K562 (cell line): ENCODE results near the gene ENOX2. TPM values are rescaled to one million over a fixed set of nuclear protein-coding genes. Genes with fewer than 3 reads are reported as not detected.

Experiments
- RCOR1 ChIP-seq, 2 experiments: IDR thresholded peaks; 2 replicates each; pipeline ENCODE4 v1.6.1; 2012; ENCODE audit warnings: low read depth in 2 of 2, low read length in 2 of 2, borderline replicate concordance in 1 of 2, improper control_type of control experiment in 1 of 2
- SMAD3 ChIP-seq: fragments of 450-650 bp; formaldehyde crosslinking; conservative IDR thresholded peaks from 2 replicates; pipeline ENCODE4 v1.4.0; 2020; ENCODE audit warnings: mild to moderate bottlenecking
- SMARCC2 ChIP-seq: fragments of 450-650 bp; IDR thresholded peaks from 2 replicates; pipeline ENCODE4 v1.6.1; 2017; ENCODE audit warnings: antibody characterized with exemption, moderate library complexity, mild to moderate bottlenecking, low read depth
- polyA plus RNA-seq, 8 experiments: library from polyadenylated mRNA; depleted of rRNA in 4 of 8; stranded (reverse) in 5 of 8; unstranded in 3 of 8; fragments of >200 nt; fragmentation: Nextera tagmentation in 2 of 8; fragmentation: Illumina TruSeq in 1 of 8; extraction: Ambion mirVana in 2 of 8; extraction: Trizol in 1 of 8; gene quantifications; 2 replicates each; pipeline versions ENCODE4 v1.2.1 to v1.2.3, GENCODE V29; 2011 to 2014; ENCODE audit warnings: inconsistent platforms in 1 of 8, missing spikeins in 1 of 8
- total RNA-seq, 7 experiments: library from RNA; depleted of rRNA in 6 of 7; stranded (reverse); fragments of >200 nt in 6 of 7; fragmentation: Illumina TruSeq in 2 of 7; extraction: Trizol in 2 of 7; gene quantifications; 2 replicates each; pipeline versions ENCODE4 v1.2.1 to v1.2.3, GENCODE V29; 2011 to 2021; ENCODE audit warnings: low replicate concordance in 1 of 7
- TF ChIP-seq, protein P1 (sequence below): fragments of 450-650 bp; IDR thresholded peaks from 2 replicates; pipeline ENCODE4 v1.6.1; 2016; ENCODE audit warnings: low read depth
- TF ChIP-seq, protein P2 (sequence below), 3 experiments: fragments of 200-800 bp in 1 of 3; sonication (Bioruptor generic) in 1 of 3; sonication (generic) in 1 of 3; formaldehyde crosslinking in 1 of 3; IDR thresholded peaks; 2 replicates each; pipeline versions ENCODE4 v1.6.1 to v1.8.0; 2016 to 2022; ENCODE audit warnings: mild to moderate bottlenecking in 2 of 3, missing compliant biosample characterization in 2 of 3, missing genetic modification characterization in 2 of 3, missing genetic modification reagents in 1 of 3

The ENOX2 gene
- total and polyA plus RNA-seq, 9 of the 15 experiments (the other 6 are each of a cell fraction or from before 2014, with no cell fraction given) = 6.1 to 24.0 (median 13.8) TPM

DNA sequence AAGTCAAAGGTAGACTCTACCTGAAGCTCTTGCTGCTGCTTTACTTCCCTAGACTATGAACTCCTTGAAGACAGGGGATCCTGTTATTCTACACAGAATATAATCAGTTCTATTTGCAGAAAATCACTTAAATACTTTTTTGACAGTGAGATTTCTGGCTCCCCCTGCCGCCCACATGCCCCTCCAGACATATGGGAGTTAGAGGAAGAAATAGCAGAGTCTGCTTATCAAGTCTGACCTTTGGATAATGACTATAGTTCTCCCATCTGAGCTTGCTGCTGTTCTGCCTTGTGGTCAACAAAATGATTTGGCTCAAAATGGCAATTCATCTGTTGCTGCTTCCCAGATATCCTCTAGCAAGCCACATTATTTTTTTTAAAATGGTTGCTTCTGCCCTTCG is 101.1 kb downstream of the ENOX2 start (continued):
- TF ChIP-seq, protein P1, sequence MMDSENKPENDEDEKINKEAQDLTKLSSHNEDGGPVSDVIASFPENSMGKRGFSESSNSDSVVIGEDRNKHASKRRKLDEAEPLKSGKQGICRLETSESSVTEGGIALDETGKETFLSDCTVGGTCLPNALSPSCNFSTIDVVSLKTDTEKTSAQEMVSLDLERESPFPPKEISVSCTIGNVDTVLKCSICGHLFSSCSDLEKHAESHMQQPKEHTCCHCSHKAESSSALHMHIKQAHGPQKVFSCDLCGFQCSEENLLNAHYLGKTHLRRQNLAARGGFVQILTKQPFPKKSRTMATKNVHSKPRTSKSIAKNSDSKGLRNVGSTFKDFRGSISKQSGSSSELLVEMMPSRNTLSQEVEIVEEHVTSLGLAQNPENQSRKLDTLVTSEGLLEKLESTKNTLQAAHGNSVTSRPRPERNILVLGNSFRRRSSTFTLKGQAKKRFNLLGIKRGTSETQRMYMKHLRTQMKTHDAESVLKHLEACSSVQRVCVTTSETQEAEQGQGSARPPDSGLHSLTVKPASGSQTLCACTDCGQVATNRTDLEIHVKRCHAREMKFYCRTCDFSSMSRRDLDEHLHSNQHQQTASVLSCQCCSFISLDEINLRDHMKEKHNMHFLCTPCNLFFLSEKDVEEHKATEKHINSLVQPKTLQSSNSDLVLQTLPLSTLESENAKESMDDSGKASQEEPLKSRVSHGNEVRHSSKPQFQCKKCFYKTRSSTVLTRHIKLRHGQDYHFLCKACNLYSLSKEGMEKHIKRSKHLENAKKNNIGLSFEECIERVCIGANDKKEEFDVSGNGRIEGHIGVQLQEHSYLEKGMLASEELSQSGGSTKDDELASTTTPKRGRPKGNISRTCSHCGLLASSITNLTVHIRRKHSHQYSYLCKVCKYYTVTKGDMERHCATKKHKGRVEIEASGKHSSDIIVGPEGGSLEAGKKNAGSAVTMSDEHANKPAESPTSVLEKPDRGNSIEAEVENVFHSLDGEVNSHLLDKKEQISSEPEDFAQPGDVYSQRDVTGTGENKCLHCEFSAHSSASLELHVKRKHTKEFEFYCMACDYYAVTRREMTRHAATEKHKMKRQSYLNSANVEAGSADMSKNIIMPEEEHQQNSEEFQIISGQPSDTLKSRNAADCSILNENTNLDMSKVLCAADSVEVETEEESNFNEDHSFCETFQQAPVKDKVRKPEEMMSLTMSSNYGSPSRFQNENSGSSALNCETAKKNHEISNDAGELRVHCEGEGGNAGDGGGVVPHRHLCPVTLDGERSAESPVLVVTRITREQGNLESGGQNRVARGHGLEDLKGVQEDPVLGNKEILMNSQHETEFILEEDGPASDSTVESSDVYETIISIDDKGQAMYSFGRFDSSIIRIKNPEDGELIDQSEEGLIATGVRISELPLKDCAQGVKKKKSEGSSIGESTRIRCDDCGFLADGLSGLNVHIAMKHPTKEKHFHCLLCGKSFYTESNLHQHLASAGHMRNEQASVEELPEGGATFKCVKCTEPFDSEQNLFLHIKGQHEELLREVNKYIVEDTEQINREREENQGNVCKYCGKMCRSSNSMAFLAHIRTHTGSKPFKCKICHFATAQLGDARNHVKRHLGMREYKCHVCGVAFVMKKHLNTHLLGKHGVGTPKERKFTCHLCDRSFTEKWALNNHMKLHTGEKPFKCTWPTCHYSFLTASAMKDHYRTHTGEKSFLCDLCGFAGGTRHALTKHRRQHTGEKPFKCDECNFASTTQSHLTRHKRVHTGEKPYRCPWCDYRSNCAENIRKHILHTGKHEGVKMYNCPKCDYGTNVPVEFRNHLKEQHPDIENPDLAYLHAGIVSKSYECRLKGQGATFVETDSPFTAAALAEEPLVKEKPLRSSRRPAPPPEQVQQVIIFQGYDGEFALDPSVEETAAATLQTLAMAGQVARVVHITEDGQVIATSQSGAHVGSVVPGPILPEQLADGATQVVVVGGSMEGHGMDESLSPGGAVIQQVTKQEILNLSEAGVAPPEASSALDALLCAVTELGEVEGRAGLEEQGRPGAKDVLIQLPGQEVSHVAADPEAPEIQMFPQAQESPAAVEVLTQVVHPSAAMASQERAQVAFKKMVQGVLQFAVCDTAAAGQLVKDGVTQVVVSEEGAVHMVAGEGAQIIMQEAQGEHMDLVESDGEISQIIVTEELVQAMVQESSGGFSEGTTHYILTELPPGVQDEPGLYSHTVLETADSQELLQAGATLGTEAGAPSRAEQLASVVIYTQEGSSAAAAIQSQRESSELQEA = no peak
- TF ChIP-seq SMARCC2 (no peak), RCOR1 (IDR thresholded peaks at IDR 0.05; ENCODE audit: borderline replicate concordance in 1 of 2, low read depth in 2 of 2, low read length in 2 of 2) (0 out of 4 replicates have a peak, but pooled peaks of 1 of the 2 experiments have one; percentile 7), SMAD3 (CRISPR knock-in tag) (no peak)
- TF ChIP-seq, protein P2, sequence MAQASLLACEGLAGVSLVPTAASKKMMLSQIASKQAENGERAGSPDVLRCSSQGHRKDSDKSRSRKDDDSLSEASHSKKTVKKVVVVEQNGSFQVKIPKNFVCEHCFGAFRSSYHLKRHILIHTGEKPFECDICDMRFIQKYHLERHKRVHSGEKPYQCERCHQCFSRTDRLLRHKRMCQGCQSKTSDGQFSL (CRISPR knock-in tag; IDR thresholded peaks at IDR 0.05) = no peak
- TF ChIP-seq, protein P2 (tag; IDR thresholded peaks at IDR 0.05) = no peak
